Measurements from ENCODE around the gene IQCE.

IQCE gene

DNA sequence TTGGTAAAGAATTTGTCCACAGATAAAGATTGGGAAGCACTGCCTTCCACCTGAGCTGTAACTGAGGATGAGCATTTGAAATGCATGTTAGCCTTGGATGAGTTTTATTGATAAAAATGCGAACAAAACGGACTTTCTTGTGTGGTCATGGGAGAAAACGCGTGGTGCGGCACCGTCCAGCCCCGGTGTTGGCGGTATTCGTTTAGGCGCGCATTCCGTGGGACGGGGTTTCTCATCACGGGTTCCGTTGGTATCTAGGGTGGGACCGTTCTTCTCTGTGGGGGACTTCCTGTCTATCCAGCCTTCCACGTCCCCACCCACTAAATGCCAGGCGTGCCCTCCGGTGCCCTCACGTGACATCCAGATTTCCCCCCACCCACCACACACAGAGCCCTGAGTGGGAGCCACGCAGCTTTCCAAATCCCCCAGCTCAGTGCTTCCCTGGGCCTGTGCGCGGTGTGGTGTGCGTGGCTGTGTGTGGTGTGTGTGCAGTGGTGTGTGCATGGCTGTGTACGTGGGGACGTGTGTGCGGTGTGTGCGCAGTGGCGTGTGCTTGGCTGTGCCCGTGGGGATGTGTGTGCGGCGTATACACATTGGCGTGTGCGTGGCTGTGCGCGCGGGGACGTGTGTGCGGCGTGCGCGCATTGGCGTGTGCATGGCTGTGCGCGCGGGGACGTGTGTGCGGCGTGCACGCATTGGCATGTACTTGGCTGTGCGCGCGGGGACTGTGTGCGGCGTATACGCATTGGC lies 18.1 kb downstream of the IQCE start:
- H2AFZ ChIP-seq (ENCODE audit: low read length): no peak overlapping the region

GRCh38 chr7:2577914-2578680 lies 19.3 kb downstream of the IQCE start:
- Histone ChIP-seq H3K27ac (ENCODE audit: low read depth, low read length, poor library complexity, severe bottlenecking) (no peak overlapping the region), H3K9me3 (ENCODE audit: low read length) (no peaks in the 10 kb centered on the region), H3K9ac (ENCODE audit: low read length) (no peak overlapping the region), H3K36me3 (ENCODE audit: insufficient read depth, low read length) (no peaks in the 10 kb centered on the region), H3K27me3 (ENCODE audit: insufficient read depth, low read length) (peaks cover 12% of the 10 kb centered on the region; the same call in 1 of the 2 replicates), H3K4me3 (ENCODE audit: low read depth, low read length, poor library complexity, severe bottlenecking) (no peak overlapping the region), H4K20me1 (ENCODE audit: insufficient read depth, low read length) (no peaks in the 10 kb centered on the region), H3K4me2 (ENCODE audit: low read length) (no peak overlapping the region), H2AFZ (ENCODE audit: low read length) (no peak overlapping the region), H3K79me2 (ENCODE audit: insufficient read depth, low read length) (no peaks in the 10 kb centered on the region), H3F3A (ENCODE audit: insufficient read depth, low read length) (no peaks in the 10 kb centered on the region), H3K4me1 (ENCODE audit: insufficient read depth, low read length, severe bottlenecking) (no peaks in the 10 kb centered on the region), H3K9me2 (ENCODE audit: low read depth, low read length) (no peaks in the 10 kb centered on the region)
- TF ChIP-seq CTCF (IDR thresholded peaks at IDR 0.05; ENCODE audit: low read length): no peak
- no peak for TF ChIP-seq EZH2 (IDR thresholded peaks at IDR 0.05; ENCODE audit: borderline replicate concordance, low read length)

More for the DNA sequence above, 18.1 kb downstream of the IQCE start:
- H3K4me2 ChIP-seq (ENCODE audit: low read length): no peak overlapping the region
- no peaks in the 10 kb centered on the region for H3K36me3 ChIP-seq (ENCODE audit: insufficient read depth, low read length)
- peaks cover 12% of the 10 kb centered on the region; the same call in 1 of the 2 replicates for H3K27me3 ChIP-seq (ENCODE audit: insufficient read depth, low read length)
- H4K20me1 ChIP-seq (ENCODE audit: insufficient read depth, low read length): no peaks in the 10 kb centered on the region
- H3K9me2 ChIP-seq (ENCODE audit: low read depth, low read length): no peaks in the 10 kb centered on the region
- H3K9ac ChIP-seq (ENCODE audit: low read length): no peak overlapping the region
- H3K4me3 ChIP-seq (ENCODE audit: low read depth, low read length, poor library complexity, severe bottlenecking): no peak overlapping the region
- TF ChIP-seq EZH2 (IDR thresholded peaks at IDR 0.05; ENCODE audit: borderline replicate concordance, low read length): no peak
- no peak for TF ChIP-seq CTCF (IDR thresholded peaks at IDR 0.05; ENCODE audit: low read length)
- no peaks in the 10 kb centered on the region for H3K9me3 ChIP-seq (ENCODE audit: low read length)
- no peaks in the 10 kb centered on the region for H3K4me1 ChIP-seq (ENCODE audit: insufficient read depth, low read length, severe bottlenecking)
- no peaks in the 10 kb centered on the region for H3K79me2 ChIP-seq (ENCODE audit: insufficient read depth, low read length)
- no peaks in the 10 kb centered on the region for H3F3A ChIP-seq (ENCODE audit: insufficient read depth, low read length)
- no peak overlapping the region for H3K27ac ChIP-seq (ENCODE audit: low read depth, low read length, poor library complexity, severe bottlenecking)

DNA sequence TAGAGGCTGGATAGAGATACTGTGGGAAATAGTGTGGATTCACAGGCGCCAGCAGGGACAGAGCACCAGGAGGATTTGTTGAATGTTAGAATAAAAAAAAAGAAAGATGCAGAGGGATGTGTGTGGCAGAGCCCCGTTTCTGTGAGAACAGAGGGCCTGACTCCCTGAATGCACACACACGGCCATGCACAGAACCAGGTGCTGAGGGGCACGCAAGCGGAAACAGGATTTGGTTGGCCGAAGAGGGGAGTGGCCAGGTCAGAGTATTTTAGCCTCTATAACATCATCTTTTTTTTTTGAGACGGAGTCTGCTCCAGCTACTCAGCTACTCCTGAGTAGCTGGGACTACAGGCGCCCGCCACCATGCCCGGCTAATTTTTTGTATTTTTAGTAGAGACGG lies 21.9 kb downstream of the IQCE start:
- H3K36me3 ChIP-seq (ENCODE audit: insufficient read depth, low read length): no peaks in the 10 kb centered on the region

More for the DNA sequence above, 21.9 kb downstream of the IQCE start:
- peaks cover 11% of the 10 kb centered on the region for H3K27me3 ChIP-seq (ENCODE audit: insufficient read depth, low read length)
- no peaks in the 10 kb centered on the region for H3K9me2 ChIP-seq (ENCODE audit: low read depth, low read length)
- no peaks in the 10 kb centered on the region for H3K4me1 ChIP-seq (ENCODE audit: insufficient read depth, low read length, severe bottlenecking)
- no peak overlapping the region for H2AFZ ChIP-seq (ENCODE audit: low read length)
- no peaks in the 10 kb centered on the region for H3K9me3 ChIP-seq (ENCODE audit: low read length)
- no peaks in the 10 kb centered on the region for H3K79me2 ChIP-seq (ENCODE audit: insufficient read depth, low read length)
- no peak overlapping the region for H3K9ac ChIP-seq (ENCODE audit: low read length)
- H4K20me1 ChIP-seq (ENCODE audit: insufficient read depth, low read length): no peaks in the 10 kb centered on the region
- H3F3A ChIP-seq (ENCODE audit: insufficient read depth, low read length): no peaks in the 10 kb centered on the region
- no peak overlapping the region for H3K4me3 ChIP-seq (ENCODE audit: low read depth, low read length, poor library complexity, severe bottlenecking)
- TF ChIP-seq CTCF (IDR thresholded peaks at IDR 0.05; ENCODE audit: low read length) (no peak), EZH2 (IDR thresholded peaks at IDR 0.05; ENCODE audit: borderline replicate concordance, low read length) (no peak)
- no peak overlapping the region for H3K4me2 ChIP-seq (ENCODE audit: low read length)
- no peak overlapping the region for H3K27ac ChIP-seq (ENCODE audit: low read depth, low read length, poor library complexity, severe bottlenecking)
